HFF-Myc (cell line): ENCODE measurements around the gene GIPC3.

Experiments
- DNase-seq: peaks from one replicate; pipeline ENCODE4 v3.0.0-alpha.2; 2011; ENCODE audit warnings: low read depth; ENCODE audit errors: extremely low read depth
- H3K4me3 ChIP-seq: replicated peaks from 2 replicates; pipeline ENCODE4 v1.5.1; 2011; ENCODE audit warnings: low read depth, mild to moderate bottlenecking, control low read depth, low read length
- TF ChIP-seq, protein P1 (sequence below): IDR thresholded peaks from 2 replicates; pipeline ENCODE4 v1.5.1; 2012; ENCODE audit warnings: mild to moderate bottlenecking, low read depth, low read length, control low read depth; ENCODE audit errors: missing control alignments

The GIPC3 gene, protein sequence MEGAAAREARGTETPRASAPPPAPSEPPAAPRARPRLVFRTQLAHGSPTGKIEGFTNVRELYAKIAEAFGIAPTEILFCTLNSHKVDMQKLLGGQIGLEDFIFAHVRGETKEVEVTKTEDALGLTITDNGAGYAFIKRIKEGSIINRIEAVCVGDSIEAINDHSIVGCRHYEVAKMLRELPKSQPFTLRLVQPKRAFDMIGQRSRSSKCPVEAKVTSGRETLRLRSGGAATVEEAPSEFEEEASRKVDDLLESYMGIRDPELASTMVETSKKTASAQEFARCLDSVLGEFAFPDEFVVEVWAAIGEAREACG

DNA sequence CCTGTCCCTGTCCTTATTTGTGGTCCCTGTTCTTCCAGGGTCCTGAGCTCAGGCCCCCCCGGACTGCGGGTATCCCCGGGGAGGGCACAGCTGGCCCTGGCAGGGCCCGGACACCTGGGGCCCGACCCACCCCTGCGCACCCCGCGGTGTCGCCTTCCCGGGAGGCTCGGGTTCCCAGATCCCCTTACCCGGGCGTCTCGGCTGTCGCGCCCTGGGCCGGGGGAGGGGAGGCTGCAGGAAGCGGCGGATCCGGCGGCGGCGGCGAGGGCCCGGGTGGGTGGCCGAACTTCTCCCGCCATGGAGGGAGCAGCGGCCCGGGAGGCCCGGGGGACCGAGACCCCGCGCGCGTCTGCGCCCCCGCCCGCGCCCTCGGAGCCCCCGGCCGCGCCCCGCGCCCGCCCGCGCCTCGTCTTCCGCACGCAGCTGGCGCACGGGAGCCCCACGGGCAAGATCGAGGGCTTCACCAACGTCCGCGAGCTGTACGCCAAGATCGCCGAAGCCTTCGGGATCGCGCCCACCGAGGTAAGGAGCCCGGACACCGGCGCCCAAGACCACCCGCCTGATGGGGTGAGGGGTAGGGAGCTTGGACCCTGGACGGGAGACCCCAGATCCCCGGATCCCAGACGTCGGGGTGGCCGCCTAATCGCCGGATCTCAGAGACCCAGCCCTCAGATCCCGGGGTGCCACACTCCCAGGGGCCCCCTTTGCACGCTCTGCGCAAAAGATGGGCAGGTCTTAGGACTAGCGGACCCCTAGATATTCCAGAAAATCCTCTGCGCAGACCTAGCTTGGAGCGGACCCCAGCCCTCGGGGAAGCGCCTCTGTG lies at the start of gene GIPC3:
Gene GIPC3 (plus strand): TSS at position 178 of the 826 bp plus-strand sequence. CDS start 120 bp downstream, at position 298.
- DNase-seq = no peak
- H3K4me3 ChIP-seq = no peak within 1 kb of the TSS
- TF ChIP-seq, protein P1, sequence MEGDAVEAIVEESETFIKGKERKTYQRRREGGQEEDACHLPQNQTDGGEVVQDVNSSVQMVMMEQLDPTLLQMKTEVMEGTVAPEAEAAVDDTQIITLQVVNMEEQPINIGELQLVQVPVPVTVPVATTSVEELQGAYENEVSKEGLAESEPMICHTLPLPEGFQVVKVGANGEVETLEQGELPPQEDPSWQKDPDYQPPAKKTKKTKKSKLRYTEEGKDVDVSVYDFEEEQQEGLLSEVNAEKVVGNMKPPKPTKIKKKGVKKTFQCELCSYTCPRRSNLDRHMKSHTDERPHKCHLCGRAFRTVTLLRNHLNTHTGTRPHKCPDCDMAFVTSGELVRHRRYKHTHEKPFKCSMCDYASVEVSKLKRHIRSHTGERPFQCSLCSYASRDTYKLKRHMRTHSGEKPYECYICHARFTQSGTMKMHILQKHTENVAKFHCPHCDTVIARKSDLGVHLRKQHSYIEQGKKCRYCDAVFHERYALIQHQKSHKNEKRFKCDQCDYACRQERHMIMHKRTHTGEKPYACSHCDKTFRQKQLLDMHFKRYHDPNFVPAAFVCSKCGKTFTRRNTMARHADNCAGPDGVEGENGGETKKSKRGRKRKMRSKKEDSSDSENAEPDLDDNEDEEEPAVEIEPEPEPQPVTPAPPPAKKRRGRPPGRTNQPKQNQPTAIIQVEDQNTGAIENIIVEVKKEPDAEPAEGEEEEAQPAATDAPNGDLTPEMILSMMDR = no peak

DNA sequence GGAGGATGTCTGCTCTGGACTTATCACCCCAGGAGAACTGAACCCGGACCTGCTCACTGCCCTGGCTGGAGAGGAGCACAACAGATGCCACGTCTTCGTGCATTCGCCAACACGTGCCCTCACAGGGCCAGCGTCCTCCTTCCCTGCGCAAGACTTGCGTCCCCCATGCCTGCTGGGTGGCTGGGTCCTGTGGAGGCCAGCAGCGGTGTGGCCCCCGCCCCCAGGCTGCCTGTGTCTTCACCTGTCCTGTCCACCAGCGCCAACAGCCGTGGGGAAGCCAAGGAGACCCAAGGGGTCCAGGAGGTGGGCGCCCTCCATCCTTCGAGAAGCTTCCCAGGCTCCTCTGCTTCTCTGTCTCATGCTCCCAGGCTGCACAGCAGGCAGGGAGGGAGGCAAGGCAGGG lies 49.7 kb upstream of the GIPC3 start:
- no peak for DNase-seq
- H3K4me3 ChIP-seq = no peak overlapping the region
- TF ChIP-seq, protein P1 = no peak

DNA sequence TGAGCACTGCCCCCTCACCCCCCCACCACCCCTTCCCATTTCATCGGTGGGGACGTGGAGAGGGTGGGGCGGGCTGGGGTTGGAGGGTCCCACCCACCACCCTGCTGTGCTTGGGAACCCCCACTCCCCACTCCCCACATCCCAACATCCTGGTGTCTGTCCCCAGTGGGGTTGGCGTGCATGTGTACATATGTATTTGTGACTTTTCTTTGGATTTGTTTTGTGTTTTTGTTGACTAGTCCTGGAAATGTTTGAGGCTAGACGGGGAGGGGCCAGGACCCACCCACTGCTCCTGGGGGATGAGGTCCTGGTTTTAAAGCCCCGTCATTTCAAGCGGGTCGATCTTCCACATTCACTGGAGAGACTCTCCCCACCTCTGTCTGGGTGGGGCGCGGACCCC lies 49.3 kb upstream of the GIPC3 start:
- no peak overlapping the region for H3K4me3 ChIP-seq
- TF ChIP-seq, protein P1 = no peak
- DNase-seq = no peak

DNA sequence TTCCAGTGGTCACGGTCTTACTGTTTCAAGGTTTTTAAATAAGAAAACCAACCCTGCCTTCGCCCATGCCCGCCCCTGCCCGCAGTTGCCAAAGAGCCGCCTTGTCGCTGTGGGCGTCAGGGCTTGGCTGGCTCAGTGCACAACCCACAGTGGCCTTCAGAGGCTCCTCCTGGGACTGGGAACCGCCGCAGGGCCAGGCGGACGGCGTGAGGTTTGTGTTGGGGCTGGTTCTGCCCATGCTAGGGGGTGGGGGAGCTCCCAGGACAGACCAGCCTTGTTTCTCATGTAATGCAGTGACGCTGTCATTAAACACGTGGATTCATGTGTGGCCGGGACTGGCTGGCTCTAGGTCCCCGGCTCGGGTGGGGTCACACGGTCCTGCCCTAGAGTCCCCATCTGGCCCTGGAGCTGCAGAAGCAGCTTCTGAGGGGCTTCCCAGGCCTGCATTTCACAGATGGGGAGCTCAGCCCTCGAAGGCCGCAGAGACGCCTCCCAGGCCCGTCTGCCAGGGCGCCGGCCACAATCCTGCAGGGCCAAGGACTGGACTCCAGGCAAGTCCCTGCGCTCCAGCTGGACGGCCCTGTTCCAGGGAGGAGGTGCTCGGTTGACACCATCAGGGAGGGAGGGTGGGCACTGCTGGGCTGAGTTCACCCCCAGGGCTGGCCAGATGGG lies 48.7 kb upstream of the GIPC3 start:
- DNase-seq = no peak
- H3K4me3 ChIP-seq = no peak overlapping the region
- TF ChIP-seq, protein P1 = no peak

DNA sequence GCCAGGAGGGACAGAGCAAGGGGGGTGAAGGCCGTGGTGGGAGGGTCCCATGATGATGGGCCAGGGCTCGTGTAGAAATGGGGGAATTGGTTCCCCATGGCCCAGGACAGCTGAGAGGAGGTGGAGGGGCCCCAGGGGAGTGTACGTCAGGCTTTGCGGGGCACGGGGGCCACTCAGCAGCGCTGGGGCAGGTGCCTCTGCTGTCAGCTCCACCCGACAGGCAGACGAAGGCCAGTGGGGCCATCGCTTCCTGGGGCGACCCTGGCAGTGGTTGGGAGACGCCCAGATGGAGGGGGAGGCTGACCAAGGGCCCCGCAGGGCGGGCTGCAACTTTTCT lies 48.2 kb upstream of the GIPC3 start:
- TF ChIP-seq, protein P1 = no peak
- H3K4me3 ChIP-seq = no peak overlapping the region
- no peak for DNase-seq

DNA sequence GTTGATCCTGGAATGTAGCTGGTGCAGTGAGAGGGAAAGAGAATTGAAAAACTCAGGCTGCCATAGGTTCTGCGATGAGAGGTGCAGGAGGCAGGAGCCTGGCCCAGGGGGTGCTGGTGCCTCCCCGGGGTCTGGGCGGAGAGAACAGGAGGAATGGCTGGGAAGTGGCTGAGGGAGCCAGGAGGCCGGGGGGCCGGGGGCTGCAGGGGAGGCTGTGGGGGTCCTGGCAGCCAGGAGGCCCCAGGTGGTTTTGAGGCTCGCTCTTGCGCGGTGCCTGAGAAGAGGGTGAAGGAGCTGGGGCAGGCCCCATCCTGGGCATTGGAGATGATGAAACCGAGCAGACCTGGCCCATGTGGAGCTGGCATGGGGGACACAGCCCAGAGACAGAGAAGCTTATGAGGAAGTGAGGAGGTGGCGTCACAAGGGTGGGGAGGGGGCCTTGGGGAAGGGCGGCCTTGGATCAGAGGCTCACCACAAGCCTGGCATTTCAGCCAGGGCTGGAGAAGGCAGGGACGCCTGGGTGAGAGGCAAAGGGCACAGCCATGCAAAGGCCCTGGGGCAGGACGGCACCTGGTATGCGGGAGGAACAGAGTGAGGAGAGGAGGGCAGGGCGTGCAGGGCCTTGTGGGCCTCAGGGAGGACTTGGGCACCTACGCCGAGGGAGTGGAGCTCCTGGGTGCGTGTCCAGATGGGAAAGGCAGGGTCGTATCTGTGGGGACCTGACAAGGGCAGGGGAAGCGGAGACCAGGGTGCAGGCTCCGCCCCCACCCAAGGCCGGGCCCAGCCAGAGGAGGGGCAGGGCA lies 47.6 kb upstream of the GIPC3 start:
- no peak overlapping the region for H3K4me3 ChIP-seq
- no peak for DNase-seq
- TF ChIP-seq, protein P1 = no peak
